ENCODE measurements around the gene DGAT2. TPM values are rescaled to one million over a fixed set of nuclear protein-coding genes. Genes with fewer than 3 reads are reported as not detected.

Gene DGAT2
- total RNA-seq, 1 donor from 2014 or later = 0.76 TPM

DNA sequence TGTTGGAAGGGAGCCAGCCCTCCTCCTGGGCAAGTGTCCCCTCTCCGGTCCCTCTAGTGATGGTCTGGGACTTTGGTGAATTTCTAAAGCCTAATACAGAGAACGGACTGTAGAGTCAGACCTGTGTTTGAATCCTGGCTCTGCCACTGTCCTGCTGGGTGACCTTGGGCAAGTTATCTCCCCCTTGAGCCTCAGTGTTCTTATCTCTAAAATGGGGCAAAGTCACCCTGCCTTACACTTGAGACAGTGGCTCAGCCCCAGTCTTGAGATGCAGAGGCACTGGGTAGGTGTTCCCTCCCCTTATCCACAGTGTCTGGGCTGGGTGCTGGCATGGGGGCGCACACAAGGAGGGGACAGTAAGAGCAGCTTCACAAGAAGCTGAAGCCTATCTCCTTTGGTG lies 20.9 kb downstream of the DGAT2 start:
- Mint-ChIP-seq H3K27me3 (ENCODE audit: unreplicated experiment) (no peaks in the 10 kb centered on the region), H3K36me3 (ENCODE audit: unreplicated experiment) (no peaks in the 10 kb centered on the region), H3K4me3 (ENCODE audit: unreplicated experiment) (no peak overlapping the region), H3K27ac (ENCODE audit: unreplicated experiment) (no peak overlapping the region), H3K4me1 (ENCODE audit: low read depth, unreplicated experiment) (no peaks in the 10 kb centered on the region), H3K9me3 (ENCODE audit: unreplicated experiment) (no peaks in the 10 kb centered on the region)
- DNase-seq = no peak
- TF ChIP-seq, protein P1, sequence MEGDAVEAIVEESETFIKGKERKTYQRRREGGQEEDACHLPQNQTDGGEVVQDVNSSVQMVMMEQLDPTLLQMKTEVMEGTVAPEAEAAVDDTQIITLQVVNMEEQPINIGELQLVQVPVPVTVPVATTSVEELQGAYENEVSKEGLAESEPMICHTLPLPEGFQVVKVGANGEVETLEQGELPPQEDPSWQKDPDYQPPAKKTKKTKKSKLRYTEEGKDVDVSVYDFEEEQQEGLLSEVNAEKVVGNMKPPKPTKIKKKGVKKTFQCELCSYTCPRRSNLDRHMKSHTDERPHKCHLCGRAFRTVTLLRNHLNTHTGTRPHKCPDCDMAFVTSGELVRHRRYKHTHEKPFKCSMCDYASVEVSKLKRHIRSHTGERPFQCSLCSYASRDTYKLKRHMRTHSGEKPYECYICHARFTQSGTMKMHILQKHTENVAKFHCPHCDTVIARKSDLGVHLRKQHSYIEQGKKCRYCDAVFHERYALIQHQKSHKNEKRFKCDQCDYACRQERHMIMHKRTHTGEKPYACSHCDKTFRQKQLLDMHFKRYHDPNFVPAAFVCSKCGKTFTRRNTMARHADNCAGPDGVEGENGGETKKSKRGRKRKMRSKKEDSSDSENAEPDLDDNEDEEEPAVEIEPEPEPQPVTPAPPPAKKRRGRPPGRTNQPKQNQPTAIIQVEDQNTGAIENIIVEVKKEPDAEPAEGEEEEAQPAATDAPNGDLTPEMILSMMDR (IDR thresholded peaks at IDR 0.05; ENCODE audit: partially characterized antibody, unreplicated experiment) = no peak

DNA sequence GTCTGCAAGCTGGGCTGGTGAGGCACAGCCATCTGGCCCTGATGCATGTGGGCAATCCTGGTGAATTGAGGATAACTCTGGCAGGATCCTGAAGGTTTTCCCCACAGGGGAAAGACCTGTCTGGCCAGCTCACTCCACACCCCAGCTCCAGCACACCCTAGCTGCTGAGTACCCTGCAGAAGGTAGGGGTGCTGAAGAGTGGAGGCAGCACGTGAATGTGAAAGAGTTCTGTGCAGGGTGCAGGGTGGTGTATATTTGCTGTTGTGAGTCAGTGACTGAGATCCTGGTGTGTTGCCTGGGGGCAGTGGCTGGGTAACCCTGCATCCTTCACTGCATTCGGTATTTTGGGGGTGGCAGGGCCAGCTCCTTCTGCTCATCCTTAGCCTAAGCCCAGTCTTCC lies 22.4 kb downstream of the DGAT2 start:
- Mint-ChIP-seq H3K4me1 (ENCODE audit: low read depth, unreplicated experiment) (no peaks in the 10 kb centered on the region), H3K9me3 (ENCODE audit: unreplicated experiment) (no peaks in the 10 kb centered on the region), H3K27ac (ENCODE audit: unreplicated experiment) (no peak overlapping the region), H3K36me3 (ENCODE audit: unreplicated experiment) (no peaks in the 10 kb centered on the region), H3K4me3 (ENCODE audit: unreplicated experiment) (no peak overlapping the region), H3K27me3 (ENCODE audit: unreplicated experiment) (no peaks in the 10 kb centered on the region)
- TF ChIP-seq, protein P1 (IDR thresholded peaks at IDR 0.05; ENCODE audit: partially characterized antibody, unreplicated experiment) = no peak
- DNase-seq = no peak

DNA sequence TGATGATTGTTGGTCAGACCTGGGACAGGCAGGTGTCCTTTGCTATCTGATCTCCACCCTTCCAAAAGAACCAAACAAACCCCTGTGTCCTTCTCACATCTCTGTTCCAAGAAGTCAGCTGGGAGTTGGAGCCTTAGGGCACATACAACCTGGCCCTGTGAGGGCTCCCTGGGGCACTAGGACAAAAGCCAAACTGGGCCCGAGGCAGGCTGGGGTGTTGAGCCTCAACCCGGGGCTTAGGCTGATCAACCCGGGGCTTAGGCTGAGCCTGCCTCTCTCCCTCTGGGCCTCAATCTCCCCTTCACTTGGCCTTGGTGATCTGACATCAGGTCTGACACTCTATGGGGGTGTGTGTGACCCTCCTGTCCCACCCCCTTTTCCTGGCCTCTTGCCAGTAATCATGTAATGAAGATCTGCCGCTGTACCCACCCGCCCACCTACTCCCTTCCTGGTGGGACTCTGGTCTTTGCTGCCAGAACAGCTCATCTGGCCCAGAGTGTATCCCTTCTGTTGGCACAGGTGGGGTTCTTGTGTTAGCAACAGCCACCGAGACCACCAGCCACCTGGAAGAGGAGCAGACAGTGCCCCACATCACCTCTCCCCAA lies 23.7 kb downstream of the DGAT2 start:
- no peak overlapping the region for H3K27ac Mint-ChIP-seq (ENCODE audit: unreplicated experiment)
- no peak overlapping the region for H3K4me3 Mint-ChIP-seq (ENCODE audit: unreplicated experiment)
- H3K36me3 Mint-ChIP-seq (ENCODE audit: unreplicated experiment) = no peaks in the 10 kb centered on the region

DNA sequence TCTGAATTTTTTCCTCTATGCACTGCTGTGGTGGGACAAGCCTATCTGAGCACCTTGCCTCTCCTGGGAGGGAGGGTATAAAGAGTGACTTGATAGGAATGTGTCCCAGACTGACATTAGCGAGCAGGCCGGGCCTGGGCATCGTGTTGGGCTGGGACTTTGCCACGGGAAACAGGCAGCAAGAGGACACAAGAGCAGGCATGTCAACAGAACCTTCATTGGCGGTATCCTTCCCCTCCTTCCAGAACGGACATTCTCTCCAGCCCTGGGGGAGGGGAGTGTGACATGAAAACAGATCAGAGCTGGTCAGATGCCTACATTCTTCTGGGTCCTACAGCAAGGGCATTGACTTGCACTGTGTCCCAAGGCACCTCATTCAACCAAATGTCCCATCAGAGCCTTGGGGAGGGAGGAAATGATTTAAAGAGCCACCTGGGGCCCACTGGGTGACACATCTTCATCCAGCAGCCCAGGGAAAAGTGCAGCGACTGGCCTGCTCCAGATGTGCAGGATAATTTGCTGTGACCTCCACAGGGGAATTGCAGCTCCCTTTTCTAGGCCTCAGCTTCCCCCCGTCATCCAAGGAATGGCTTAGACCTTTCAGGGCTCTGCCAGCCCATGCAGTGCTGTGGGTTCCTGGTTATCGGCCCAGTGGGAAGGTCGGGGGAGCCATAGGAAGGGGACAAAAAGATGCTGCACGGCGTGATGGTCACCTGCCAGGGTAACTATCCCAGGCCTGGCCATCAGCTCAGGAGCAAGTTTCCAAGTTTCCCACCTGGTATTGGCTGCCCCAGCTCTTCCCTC lies 24.6 kb downstream of the DGAT2 start:
- TF ChIP-seq, protein P1 (IDR thresholded peaks at IDR 0.05; ENCODE audit: partially characterized antibody, unreplicated experiment) = no peak
- Mint-ChIP-seq H3K27me3 (ENCODE audit: unreplicated experiment) (no peaks in the 10 kb centered on the region), H3K9me3 (ENCODE audit: unreplicated experiment) (no peaks in the 10 kb centered on the region), H3K4me1 (ENCODE audit: low read depth, unreplicated experiment) (peaks cover 1% of the 10 kb centered on the region), H3K36me3 (ENCODE audit: unreplicated experiment) (no peaks in the 10 kb centered on the region), H3K4me3 (ENCODE audit: unreplicated experiment) (no peak overlapping the region), H3K27ac (ENCODE audit: unreplicated experiment) (no peak overlapping the region)
- DNase-seq = no peak

More for the DNA sequence above, 23.7 kb downstream of the DGAT2 start:
- Mint-ChIP-seq H3K9me3 (ENCODE audit: unreplicated experiment) (no peaks in the 10 kb centered on the region), H3K27me3 (ENCODE audit: unreplicated experiment) (no peaks in the 10 kb centered on the region), H3K4me1 (ENCODE audit: low read depth, unreplicated experiment) (no peaks in the 10 kb centered on the region)
- DNase-seq = no peak
- TF ChIP-seq, protein P1 (IDR thresholded peaks at IDR 0.05; ENCODE audit: partially characterized antibody, unreplicated experiment) = no peak

DNA sequence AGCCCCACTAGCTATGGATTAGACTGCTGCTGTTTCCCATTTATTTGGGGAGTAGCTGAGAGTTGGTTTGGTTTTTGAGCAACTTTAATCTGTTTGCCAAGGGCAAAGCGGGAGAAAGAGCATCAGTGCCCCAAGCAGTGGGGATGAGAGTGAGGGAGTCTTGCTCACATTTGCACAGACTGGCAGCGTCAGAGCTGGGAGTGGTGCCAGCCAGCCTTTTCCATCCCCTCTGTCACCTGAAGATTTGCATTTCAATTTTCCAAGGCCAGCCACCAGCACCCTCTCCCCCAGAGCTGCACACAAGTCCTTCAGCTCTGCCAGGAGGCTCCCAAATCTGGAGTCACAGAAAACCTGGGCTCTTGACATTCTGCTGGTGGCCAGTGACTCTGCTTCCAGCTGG lies 25.4 kb downstream of the DGAT2 start:
- Mint-ChIP-seq H3K9me3 (ENCODE audit: unreplicated experiment) (peaks cover 4% of the 10 kb centered on the region), H3K4me3 (ENCODE audit: unreplicated experiment) (no peak overlapping the region)

More for the DNA sequence above, 25.4 kb downstream of the DGAT2 start:
- no peak overlapping the region for H3K27ac Mint-ChIP-seq (ENCODE audit: unreplicated experiment)
- no peak for DNase-seq
- no peaks in the 10 kb centered on the region for H3K36me3 Mint-ChIP-seq (ENCODE audit: unreplicated experiment)
- peaks cover 4% of the 10 kb centered on the region for H3K27me3 Mint-ChIP-seq (ENCODE audit: unreplicated experiment)
- TF ChIP-seq, protein P1 (IDR thresholded peaks at IDR 0.05; ENCODE audit: partially characterized antibody, unreplicated experiment) = no peak
- peaks cover 1% of the 10 kb centered on the region for H3K4me1 Mint-ChIP-seq (ENCODE audit: low read depth, unreplicated experiment)

Measured in glutamatergic neuron (in vitro differentiated cells).